GM18870 (cell line): ENCODE data around the gene RBPMS2.

Source experiments
- ATAC-seq: cut with Tn5 transposase; IDR thresholded peaks from one replicate; pipeline ENCODE4 v1.9.1; 2021; ENCODE audit warnings: moderate library complexity; ENCODE audit not compliant: unreplicated experiment

The RBPMS2 gene

GRCh38 chr15:64791401-64791800 is 16.0 kb upstream of the RBPMS2 start:
- no peak for ATAC-seq

DNA sequence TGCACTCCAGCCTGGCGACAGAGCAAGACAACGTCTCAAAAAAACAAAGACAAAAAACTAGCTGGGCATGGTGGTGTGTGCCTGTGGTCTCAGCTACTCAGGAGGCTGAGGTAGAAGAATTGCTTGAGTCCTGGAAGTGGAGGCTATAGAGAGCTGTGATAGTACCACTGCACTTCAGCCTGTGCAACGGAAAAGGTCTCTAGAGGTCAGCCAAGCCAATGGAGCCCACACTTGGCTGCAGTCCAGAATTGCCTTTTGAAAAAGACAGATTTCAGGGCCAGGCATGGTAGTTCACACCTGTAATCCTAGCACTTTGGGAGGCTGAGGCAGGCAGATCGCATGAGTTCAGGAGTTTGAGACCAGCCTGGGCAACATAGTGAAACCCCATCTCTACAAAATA is 8.4 kb upstream of the RBPMS2 start:
- no peak for ATAC-seq

- ATAC-seq, result no peak
Observed at GRCh38 chr15:64782751-64783150, 7.4 kb upstream of the RBPMS2 start.

DNA sequence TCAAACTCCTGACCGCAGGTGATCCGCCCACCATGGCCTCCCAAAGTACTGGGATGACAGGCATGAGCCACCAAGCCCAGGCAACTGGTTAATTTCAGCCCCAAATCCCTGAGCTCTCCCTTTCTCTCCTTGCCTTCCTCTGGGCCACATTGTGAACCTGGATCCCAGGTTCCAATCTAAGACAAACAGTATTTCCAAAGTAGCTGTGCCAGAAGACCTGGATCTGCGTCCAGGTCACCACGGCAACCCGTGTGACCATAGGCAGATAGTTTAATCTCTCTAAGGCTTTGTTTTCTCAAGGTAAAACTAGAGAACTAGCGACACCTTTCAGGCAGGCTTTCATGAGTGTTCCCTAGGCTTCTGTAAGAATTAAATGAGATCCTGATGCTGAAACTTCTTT is 5.9 kb upstream of the RBPMS2 start:
- no peak for ATAC-seq

GRCh38 chr15:64780600-64781156 is 5.3 kb upstream of the RBPMS2 start:
- ATAC-seq, result no peak

DNA sequence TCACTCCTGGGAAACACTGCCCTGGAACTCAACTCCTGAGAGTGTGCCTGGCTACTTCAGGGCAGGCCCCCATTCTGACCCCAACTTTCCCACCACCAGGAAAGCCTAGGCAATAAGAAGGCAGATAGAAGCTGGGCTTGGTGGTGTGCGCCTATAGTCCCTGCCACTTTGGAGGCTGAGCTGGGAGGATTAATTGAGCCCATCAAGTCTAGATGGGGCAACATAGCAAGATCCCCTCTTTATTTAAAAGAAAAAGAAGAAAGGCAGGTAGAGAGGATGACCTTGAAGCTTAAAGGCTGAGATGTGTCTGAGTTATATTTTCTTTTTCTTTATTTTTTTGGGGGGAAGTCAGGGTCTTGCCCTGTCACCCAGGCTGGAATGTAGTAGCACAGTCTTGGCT is 4.2 kb upstream of the RBPMS2 start:
- no peak for ATAC-seq

- ATAC-seq, result no peak
Observed at GRCh38 chr15:64779024-64779423, 3.6 kb upstream of the RBPMS2 start.

DNA sequence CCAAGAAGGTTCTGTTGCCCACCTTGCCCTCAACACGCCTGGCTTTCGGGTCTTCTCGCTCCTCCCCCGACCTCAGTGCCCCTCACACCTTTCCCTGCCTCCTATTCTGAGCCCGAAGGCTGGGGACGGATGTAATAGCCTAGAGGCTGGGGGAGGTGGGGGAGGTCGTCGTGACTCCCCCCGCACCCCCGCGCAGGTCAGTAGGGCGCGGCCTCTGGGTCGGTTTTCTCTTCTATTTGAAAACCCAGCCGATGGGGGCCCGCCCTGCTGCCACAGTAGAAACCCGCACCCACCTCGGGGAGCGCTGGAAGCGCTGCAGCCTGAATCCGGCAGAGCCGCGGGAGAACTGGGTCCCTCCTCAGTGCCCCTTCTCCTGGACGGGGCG is 1.0 kb upstream of the RBPMS2 start:
- ATAC-seq, result no peak

GRCh38 chr15:64774629-64775493 is 528 bp downstream of the RBPMS2 start:
- no peak for ATAC-seq

- ATAC-seq, result no peak
Observed at GRCh38 chr15:64774037-64774628, 1.3 kb downstream of the RBPMS2 start.

DNA sequence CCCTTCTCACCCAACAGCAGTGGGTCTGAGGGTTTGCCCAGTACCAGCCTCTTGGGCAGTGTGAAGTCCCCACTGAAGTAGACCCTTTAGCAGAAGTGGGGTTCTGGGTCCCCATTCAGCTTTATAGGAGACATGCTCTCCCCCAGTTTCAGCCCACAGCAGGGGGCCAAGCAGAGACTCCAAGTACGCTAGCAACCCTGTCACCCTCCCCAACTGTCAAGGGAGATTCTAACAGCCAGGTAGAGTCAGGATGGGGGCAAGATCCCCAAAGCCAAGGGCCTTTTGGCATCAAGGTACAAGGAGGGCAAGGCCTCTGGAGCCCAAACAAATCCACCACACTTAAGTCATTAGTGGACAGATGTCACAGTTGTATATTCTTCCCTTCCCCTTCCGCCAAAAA is 1.8 kb downstream of the RBPMS2 start:
- no peak for ATAC-seq

- ATAC-seq, result no peak
Observed at GRCh38 chr15:64772964-64773363, 2.4 kb downstream of the RBPMS2 start.

DNA sequence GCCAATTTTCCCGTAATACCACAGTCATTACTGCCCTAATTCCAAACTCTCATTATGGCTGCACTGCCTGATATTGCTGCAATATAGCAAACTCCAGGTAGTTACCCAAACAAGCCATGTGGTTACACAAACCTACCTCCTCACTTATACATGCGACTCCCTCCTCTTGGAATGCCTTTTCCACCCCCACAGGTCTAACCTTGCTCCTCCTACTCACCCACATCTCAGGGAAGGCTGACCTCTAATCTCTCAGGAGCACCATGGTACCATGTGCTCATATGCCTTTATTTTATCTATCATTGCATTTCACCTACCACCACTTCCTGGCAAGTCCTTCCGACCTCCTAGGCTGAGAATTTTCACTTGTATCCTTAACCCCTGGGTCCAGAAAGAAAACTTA is 2.9 kb downstream of the RBPMS2 start:
- ATAC-seq, result no peak

GRCh38 chr15:64770626-64771025 is 4.8 kb downstream of the RBPMS2 start:
- no peak for ATAC-seq

DNA sequence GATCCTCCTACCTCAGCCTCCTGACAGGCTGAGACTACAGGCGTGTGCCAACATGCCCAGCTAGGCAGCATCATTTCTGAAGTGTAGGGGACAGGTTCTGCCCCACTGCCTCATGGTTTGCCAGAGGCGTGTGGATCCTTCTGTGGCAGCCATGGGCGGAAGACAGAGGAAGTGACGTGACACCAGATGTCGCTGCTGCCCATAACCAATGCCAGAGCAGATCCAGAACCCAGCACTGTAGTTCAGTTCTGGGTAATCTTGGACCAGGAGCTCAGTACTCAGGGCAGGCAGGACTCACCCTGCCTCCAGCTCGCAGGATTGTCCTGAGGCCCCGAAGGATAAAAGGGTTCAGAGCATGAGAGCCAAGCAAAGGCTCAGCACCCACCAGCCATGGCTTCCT is 8.2 kb downstream of the RBPMS2 start:
- no peak for ATAC-seq

- no peak for ATAC-seq
Observed at GRCh38 chr15:64766058-64766457, 9.3 kb downstream of the RBPMS2 start.

GRCh38 chr15:64763874-64764273 is 11.5 kb downstream of the RBPMS2 start:
- ATAC-seq, result no peak

DNA sequence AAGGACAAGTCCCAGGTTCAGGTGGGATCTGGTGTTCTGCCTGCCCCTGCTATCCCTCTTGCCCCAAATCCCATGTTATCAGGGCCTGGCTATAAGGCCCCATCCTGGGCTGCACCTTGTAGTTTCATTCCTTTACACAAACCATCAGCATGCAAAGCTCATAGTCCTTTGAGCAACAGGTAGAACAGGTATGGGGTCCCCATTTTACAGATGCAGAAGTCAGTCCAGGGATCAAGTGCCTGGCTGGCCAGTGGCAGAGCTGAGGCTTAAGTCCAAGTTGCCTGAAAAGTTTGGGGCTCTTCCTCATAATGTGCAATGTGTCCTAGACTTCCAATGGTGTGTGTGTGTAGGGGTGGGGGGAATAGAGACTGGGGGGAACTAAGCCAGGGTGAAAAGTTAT is 11.9 kb downstream of the RBPMS2 start:
- no peak for ATAC-seq

DNA sequence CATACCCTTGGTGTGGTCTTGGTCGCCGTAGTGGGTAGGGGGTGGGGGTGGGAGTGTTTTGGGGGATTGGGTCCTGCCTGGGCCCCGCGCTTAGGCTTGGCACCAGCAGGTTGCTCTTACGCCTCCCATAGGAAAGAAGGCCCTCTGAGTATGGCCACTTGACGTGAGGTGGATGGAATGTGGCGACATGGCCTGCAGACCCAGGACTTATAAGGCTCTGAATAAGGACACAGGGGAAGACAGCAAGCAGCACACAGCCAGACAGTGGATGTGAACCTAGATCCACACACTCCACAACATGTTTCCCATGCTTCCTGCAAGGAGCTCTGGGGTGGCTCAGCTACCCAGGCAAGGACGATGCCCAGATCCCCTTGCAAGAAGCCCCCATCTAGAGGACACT is 12.4 kb downstream of the RBPMS2 start:
- no peak for ATAC-seq

DNA sequence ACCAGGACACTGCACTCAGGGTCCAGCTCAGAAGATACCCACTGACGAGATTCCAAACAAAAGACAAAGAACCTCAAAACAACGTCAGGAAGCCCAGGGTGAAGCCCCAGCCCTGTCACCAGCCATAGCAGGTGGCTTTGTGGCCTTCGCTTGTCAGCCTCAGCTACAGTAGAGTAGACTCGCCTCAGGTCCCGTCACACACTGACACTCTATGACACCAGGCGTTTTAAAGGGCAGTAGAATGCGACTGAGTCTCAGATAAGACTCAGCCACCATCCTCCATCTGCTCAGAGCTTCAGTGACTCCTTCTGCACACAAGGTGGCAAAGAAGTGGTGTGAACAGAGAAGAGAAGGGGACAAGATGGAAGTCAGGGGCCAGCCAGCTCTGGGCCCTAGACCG is 12.8 kb downstream of the RBPMS2 start:
- no peak for ATAC-seq

- no peak for ATAC-seq
Observed at GRCh38 chr15:64761156-64761555, 14.2 kb downstream of the RBPMS2 start.

DNA sequence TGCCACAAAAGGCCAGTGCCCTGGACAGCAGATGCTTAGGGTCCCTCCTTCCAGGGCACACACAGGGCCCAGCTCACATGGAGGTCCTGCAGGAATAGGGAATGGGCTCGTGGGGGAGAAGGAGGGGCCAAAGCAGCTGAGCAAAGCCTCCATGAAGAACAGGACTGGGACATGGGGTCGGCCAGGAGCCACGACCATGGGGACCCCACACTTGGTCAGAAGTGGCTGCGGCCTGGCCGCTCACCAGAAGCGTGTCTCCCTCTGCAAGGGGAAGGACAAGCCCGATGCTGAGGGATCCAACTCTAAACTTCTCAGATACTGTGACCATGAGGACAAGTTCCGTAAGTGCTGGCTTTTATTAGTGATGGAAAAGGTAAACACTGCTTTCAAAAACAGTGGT is 15.3 kb downstream of the RBPMS2 start:
- ATAC-seq, result no peak
